Measurements from ENCODE around the gene PARD3B. TPM values are rescaled to one million over a fixed set of nuclear protein-coding genes. Genes with fewer than 3 reads are reported as not detected.

The PARD3B gene
- total and polyA plus RNA-seq, 10 of the 15 experiments (the other 5 are each of a cell fraction or from before 2014, with no cell fraction given), result 0.01 to 0.54 (median 0.07) TPM; not detected in 7

DNA sequence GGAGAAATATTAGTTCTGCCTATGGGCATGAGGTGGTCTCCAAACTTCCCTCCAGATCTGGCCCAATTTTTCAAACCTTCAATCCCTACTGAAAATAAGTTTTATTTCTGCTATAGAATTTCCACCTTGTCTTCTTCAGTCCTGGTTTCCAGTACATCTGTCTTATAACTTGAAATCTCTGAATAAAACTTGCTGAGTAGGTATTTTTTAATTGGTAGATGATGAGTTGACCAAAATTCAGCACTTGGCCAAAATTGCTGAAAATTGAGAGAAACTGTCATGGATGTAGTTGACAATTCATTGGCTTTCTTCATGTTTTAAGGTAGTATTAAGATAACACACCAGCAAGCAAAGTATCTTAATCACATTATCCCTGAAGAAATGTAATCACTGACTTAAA lies 206.2 kb downstream of the PARD3B start (continued):
- TF ChIP-seq, protein P1, sequence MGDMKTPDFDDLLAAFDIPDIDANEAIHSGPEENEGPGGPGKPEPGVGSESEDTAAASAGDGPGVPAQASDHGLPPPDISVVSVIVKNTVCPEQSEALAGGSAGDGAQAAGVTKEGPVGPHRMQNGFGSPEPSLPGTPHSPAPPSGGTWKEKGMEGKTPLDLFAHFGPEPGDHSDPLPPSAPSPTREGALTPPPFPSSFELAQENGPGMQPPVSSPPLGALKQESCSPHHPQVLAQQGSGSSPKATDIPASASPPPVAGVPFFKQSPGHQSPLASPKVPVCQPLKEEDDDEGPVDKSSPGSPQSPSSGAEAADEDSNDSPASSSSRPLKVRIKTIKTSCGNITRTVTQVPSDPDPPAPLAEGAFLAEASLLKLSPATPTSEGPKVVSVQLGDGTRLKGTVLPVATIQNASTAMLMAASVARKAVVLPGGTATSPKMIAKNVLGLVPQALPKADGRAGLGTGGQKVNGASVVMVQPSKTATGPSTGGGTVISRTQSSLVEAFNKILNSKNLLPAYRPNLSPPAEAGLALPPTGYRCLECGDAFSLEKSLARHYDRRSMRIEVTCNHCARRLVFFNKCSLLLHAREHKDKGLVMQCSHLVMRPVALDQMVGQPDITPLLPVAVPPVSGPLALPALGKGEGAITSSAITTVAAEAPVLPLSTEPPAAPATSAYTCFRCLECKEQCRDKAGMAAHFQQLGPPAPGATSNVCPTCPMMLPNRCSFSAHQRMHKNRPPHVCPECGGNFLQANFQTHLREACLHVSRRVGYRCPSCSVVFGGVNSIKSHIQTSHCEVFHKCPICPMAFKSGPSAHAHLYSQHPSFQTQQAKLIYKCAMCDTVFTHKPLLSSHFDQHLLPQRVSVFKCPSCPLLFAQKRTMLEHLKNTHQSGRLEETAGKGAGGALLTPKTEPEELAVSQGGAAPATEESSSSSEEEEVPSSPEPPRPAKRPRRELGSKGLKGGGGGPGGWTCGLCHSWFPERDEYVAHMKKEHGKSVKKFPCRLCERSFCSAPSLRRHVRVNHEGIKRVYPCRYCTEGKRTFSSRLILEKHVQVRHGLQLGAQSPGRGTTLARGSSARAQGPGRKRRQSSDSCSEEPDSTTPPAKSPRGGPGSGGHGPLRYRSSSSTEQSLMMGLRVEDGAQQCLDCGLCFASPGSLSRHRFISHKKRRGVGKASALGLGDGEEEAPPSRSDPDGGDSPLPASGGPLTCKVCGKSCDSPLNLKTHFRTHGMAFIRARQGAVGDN (IDR thresholded peaks at IDR 0.05), result no peak
- TF ChIP-seq RUNX3 (IDR thresholded peaks at IDR 0.05; ENCODE audit: low read length), result no peak
- TF ChIP-seq, protein P2, sequence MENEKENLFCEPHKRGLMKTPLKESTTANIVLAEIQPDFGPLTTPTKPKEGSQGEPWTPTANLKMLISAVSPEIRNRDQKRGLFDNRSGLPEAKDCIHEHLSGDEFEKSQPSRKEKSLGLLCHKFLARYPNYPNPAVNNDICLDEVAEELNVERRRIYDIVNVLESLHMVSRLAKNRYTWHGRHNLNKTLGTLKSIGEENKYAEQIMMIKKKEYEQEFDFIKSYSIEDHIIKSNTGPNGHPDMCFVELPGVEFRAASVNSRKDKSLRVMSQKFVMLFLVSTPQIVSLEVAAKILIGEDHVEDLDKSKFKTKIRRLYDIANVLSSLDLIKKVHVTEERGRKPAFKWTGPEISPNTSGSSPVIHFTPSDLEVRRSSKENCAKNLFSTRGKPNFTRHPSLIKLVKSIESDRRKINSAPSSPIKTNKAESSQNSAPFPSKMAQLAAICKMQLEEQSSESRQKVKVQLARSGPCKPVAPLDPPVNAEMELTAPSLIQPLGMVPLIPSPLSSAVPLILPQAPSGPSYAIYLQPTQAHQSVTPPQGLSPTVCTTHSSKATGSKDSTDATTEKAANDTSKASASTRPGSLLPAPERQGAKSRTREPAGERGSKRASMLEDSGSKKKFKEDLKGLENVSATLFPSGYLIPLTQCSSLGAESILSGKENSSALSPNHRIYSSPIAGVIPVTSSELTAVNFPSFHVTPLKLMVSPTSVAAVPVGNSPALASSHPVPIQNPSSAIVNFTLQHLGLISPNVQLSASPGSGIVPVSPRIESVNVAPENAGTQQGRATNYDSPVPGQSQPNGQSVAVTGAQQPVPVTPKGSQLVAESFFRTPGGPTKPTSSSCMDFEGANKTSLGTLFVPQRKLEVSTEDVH (IDR thresholded peaks at IDR 0.05; ENCODE audit: low read depth, partially characterized antibody), result no peak
- TF ChIP-seq, protein P3, sequence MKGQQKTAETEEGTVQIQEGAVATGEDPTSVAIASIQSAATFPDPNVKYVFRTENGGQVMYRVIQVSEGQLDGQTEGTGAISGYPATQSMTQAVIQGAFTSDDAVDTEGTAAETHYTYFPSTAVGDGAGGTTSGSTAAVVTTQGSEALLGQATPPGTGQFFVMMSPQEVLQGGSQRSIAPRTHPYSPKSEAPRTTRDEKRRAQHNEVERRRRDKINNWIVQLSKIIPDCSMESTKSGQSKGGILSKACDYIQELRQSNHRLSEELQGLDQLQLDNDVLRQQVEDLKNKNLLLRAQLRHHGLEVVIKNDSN (IDR thresholded peaks at IDR 0.05; ENCODE audit: borderline replicate concordance, extremely low read length, insufficient read depth, low read depth, low read length), result no peak
- no peak for TF ChIP-seq CBX3 (IDR thresholded peaks at IDR 0.05; ENCODE audit: borderline replicate concordance, low read depth)
- TF ChIP-seq SUPT20H (IDR thresholded peaks at IDR 0.05; ENCODE audit: borderline replicate concordance, control insufficient read depth, low read depth, low read length), result no peak
- no peak for TF ChIP-seq ETV6 (conservative IDR thresholded peaks at IDR 0.05 in 1 of 2, IDR thresholded peaks at IDR 0.05 in 1 of 2; ENCODE audit: borderline replicate concordance in 1 of 2, low read depth in 1 of 2)
- TF ChIP-seq, protein P4, sequence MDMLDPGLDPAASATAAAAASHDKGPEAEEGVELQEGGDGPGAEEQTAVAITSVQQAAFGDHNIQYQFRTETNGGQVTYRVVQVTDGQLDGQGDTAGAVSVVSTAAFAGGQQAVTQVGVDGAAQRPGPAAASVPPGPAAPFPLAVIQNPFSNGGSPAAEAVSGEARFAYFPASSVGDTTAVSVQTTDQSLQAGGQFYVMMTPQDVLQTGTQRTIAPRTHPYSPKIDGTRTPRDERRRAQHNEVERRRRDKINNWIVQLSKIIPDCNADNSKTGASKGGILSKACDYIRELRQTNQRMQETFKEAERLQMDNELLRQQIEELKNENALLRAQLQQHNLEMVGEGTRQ (IDR thresholded peaks at IDR 0.05; ENCODE audit: borderline replicate concordance, low read depth, low read length), result no peak
- TF ChIP-seq RCOR1 (conservative IDR thresholded peaks at IDR 0.05; ENCODE audit: low read depth, low read length), result no peak
- TF ChIP-seq HCFC1 (IDR thresholded peaks at IDR 0.05; ENCODE audit: low read length), result no peak
- TF ChIP-seq YY1 (IDR thresholded peaks at IDR 0.05; ENCODE audit: low read depth, low read length), result no peak
- TF ChIP-seq, protein P5, sequence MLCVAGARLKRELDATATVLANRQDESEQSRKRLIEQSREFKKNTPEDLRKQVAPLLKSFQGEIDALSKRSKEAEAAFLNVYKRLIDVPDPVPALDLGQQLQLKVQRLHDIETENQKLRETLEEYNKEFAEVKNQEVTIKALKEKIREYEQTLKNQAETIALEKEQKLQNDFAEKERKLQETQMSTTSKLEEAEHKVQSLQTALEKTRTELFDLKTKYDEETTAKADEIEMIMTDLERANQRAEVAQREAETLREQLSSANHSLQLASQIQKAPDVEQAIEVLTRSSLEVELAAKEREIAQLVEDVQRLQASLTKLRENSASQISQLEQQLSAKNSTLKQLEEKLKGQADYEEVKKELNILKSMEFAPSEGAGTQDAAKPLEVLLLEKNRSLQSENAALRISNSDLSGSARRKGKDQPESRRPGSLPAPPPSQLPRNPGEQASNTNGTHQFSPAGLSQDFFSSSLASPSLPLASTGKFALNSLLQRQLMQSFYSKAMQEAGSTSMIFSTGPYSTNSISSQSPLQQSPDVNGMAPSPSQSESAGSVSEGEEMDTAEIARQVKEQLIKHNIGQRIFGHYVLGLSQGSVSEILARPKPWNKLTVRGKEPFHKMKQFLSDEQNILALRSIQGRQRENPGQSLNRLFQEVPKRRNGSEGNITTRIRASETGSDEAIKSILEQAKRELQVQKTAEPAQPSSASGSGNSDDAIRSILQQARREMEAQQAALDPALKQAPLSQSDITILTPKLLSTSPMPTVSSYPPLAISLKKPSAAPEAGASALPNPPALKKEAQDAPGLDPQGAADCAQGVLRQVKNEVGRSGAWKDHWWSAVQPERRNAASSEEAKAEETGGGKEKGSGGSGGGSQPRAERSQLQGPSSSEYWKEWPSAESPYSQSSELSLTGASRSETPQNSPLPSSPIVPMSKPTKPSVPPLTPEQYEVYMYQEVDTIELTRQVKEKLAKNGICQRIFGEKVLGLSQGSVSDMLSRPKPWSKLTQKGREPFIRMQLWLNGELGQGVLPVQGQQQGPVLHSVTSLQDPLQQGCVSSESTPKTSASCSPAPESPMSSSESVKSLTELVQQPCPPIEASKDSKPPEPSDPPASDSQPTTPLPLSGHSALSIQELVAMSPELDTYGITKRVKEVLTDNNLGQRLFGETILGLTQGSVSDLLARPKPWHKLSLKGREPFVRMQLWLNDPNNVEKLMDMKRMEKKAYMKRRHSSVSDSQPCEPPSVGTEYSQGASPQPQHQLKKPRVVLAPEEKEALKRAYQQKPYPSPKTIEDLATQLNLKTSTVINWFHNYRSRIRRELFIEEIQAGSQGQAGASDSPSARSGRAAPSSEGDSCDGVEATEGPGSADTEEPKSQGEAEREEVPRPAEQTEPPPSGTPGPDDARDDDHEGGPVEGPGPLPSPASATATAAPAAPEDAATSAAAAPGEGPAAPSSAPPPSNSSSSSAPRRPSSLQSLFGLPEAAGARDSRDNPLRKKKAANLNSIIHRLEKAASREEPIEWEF (IDR thresholded peaks at IDR 0.05; ENCODE audit: insufficient replicate concordance, low read depth, low read length), result no peak
